ENCODE results near the gene LINC01488.
A peak's percentile ranks its signal among the peaks of the same experiment; 100 is the strongest.

The LINC01488 gene

DNA sequence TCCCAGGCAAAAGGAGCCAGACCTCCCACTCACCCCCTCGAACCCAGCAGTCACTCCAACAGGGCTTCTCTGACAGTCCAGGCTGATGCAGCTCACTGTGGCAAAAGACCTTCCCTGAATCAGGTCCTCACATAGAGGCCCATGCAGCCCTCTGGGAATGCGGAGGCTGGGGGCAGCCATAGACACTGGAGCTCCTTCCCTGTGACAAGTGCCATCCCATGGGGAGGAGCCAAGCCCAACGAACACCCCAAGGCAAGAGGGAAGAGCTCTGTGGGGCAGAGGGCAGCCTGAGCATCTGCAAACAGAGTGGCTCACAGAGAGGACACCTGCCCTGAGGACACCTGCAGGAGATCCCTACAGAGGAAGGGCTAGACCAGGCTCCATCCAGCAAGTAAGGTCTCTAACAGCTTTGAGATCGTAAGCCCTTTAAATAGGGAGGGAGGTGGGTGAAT is at the start of gene LINC01488:
Gene LINC01488 (plus strand): TSS at position 271 of the 452 bp plus-strand sequence.
- no peak for DNase-seq

DNA sequence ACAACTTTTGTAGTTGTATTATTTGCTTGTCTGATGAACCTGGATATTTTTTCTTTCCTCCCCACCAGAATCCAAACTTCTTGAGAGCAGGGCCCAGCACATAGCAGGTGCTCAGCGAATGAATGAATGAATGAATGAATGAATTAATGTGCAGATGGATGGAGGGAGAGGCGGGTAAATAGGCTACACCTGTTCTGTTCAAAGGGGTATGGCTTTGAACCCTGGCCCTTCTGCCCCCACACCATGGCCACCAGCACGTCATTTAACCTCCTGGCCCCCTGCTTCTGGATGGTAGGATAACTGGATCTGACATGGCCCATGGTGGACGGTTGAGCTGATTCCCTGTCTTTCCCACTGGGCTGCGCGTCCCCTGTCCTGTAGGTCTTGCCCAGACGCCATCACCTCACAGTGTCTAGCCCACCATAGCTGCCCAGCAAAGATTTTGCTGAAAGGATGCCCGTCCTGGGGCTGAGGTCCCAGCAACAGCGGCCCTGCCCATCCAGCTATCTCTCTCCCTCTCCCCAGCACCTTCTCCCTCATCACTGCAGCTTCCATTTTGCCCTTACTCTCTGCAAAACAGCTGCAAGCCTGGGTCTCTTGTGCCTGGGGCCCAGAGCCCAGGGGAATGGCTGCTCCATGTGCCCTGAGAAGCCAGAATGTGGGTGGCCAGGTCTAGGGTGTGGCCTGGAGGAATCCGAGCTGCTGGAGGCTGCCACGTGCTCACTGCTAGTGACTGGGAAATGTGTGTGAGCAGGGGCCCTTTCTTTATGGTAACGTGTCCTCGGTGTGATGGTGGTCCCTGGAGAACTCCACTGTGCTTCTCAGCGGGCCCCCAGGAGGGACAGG is 49.3 kb upstream of the LINC01488 start:
- no peak for DNase-seq

DNA sequence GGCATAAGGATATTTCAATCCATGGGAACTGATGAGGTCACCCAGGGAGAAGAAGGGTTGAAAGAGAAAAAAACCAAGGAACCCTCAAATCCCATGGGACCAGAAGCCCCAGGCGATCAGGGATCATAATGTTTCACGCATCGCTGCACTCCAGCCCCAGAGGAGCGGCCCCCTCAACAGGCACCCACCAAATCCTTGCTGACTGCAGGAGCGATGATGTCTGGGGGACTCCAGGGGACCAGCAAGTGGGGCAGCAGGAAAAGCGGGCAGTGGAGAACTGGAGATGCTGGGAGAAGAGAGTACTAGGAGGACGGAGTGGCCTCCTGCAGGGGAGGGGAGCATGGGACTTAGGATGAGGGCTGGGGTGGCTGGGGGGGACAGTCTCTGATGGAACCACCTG is 47.7 kb upstream of the LINC01488 start:
- DNase-seq, result no peak

DNA sequence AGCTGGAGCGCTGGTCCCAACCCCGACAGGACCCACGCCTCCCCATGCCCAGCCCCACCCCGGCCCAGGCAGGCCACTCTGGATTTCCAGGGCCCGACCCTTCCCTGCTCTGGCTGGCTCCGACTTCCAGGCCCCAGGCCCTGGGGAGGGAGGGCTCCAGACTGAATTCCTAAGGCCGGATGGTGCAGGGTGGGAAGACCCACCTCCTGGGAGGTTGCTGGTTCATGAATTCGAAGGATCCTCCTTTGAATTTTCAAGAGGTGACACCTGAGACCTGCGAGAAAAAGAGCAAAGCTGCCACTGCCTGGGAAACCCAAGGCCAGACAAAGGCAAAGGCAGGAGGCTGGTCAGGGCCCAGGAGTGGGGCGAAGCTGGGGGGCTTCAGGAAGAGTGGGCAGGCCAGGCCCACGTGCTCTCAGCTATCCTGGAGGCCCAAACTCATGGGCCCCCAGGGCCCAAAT is 47.0 kb upstream of the LINC01488 start:
- DNase-seq, result no peak

DNA sequence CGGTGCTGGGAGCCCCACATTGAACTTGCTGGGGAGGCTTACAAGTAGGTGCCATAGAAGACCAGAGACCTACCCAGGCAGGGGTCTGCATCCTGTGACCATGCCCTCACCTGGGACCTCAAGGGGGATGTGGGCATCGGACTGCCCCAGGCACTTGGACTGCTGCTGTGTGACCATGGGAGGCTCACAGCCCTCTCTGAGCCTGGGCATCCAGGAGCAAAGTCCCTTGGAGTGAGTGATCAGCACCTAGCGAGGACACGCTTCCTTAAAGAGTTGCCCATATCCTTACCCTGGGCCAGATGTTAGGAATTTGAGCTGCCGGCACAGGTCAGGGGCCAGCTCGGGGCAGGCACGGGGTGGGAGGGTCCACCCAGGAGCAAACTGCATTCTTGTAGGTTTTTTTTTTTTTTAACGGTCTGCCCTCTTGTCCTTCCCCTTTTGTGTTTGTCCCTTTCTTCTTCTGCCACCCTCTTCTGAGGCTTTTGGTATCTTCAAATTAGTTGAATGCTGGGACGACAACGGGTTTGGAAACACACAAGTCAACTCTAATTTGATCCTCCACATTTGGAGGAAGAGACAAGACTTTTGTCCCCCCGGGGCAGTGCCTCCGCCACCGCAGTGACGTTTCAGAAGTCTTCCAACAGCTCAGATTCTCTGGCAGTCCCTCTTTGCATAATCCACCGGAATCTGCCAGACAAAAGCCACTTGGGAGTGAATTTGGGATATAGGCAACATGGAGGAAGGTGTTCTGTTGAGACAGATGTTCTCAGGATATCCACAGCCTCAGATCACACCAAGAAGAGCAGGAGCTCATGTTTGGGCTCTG is 46.1 kb upstream of the LINC01488 start:
- DNase-seq, result no peak

DNA sequence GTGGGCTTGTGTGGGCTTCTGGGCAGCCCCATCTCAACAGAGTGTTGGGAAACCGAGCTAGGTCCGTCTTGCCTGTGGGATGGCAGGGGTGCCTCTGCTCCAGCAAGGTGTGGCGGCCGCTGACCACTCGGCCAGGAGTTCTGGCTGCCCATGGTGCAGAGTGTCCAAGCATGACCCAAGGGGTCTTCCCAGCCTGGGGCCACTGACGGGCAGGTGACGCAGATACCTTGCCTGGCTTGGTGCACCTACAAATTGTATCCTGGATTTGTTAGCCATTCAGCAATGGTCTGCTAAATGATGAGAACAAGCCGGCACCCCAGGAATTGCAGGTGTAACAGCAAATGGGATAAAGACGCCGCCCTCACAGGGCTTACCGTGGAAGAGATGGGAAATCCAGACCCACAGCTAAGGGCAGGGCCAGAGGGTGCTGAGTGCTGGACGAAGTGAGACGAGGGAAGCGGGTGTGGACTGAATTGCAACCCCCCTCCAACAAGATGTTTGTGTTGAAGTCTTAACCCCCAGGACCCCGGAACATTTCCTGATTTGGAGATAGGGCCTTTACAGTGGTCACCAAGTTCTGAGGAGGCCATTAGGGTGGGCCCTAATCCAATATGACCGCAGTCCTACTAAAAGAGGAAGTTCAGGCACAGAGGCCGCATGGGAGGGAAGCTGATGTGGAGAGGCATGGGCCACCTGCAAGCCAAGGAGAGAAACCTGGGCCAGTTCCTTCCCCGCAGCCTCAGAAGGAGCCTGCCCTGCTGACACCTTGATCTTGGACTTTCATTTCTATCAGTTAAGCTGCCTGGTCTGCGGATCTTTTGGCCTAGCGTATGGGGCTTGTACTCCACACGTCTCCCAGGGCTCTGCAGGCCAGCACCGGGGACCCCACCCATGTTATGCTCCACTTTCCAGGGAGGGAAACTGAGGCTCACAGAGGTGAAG is 45.2 kb upstream of the LINC01488 start:
- no peak for DNase-seq

DNA sequence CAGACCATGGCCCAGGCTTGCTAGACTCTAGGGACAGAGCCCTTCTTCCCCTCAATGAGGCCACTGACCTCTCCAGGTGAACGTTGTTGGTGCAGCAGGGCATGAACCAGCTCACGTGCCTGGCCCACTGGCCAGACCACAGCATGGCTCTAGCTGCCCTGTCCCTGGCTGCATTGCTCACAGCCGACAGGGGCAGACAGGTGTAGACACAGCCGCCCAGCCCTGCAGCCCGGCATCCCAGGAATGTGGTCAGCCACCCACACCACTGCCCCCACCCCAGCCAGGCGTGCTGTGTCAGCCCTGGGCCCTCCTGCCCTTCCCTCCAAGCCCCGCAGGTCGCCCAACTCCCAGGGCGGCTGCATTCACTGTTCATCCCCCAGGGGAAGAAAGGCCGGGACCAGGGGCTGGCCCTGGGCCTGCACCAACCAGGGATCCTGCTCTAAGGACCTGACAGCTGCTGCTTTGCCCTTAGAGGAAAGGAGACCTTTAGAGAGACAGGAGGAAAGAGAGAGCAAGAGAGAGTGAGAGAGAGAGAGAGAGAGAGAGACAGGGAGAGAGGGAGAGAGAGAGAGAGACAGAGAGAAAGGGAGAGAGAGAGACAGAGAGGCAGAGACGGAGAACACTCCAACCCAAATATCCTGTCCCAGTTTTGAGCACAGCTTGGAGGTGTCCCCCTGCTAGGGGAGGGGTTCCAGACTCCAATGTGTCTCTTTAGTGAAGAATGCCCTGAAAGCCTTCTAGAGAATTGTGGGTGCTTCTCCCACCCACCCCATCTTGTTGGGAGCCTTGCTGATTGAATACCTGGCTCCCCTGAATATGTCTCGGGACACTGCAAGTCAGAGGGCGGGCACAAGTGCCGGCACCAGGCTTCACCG is 44.2 kb upstream of the LINC01488 start:
- no peak for DNase-seq

DNA sequence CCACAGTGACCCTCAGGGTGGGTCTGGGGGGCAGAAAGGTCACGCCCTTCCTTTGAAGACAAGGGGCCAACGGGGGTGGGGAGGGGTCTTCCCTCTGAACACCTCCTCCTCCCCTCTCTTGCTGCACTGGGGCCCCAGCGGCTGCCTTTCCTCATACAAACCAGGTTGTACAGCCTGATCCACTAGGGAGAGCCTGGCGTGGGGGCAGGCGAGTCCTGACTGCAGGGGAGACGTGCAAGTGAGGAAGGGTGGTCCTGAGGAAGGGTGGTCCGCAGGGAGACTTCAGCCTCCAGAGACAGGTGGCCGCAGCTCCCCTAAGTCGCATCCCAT is 43.6 kb upstream of the LINC01488 start:
- no peak for DNase-seq

DNA sequence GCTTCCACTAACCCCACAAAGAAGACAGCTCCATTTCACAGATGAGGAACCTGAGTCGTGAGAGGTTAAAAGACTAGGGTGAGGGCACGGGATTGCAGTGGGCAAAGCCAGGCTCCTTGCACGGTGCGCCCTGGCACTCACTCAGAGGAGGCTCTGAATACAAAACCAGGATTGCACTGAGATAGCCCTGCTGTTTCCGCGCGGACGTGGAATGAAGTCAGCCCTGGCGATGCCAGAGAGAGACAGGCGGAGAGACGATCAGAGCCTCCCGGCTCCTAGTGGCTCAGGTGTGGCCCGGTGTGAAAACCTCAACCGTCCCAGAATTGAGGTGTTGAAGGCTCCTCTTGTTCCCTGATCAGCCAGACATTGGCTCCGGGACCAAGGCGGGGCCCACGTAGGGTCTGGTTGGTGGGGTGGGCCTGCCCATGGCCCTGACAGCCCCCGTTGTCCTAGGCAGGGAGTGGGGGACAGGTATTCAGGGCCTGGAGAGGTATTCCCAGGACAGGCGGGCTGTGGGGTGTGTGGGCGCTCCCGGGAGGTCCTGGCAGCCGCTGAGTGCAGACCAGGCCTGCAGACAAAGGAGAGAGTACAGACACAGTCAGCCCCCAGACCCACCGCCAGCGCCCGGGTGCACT is 43.1 kb upstream of the LINC01488 start:
- DNase-seq, result no peak

DNA sequence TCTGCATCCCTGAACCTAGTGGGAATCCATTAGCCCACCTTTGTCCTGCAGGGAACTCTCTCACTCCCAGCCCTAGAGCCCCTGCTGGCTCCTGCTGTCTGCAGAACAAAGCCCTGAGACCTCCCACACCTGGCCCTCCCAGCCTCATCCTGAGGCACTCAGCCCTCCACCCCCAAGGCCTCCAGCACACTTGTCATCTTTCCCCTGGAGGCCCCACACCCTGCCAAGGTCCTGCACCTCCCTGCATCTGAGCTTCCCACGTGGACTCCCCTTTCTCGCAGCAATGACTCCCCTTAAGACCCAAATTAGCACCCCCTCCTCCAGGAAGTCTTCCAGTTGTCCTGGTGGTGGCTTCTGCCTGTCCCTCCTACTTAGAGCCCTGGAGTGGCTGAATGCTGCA is 42.3 kb upstream of the LINC01488 start:
- DNase-seq, result no peak

DNA sequence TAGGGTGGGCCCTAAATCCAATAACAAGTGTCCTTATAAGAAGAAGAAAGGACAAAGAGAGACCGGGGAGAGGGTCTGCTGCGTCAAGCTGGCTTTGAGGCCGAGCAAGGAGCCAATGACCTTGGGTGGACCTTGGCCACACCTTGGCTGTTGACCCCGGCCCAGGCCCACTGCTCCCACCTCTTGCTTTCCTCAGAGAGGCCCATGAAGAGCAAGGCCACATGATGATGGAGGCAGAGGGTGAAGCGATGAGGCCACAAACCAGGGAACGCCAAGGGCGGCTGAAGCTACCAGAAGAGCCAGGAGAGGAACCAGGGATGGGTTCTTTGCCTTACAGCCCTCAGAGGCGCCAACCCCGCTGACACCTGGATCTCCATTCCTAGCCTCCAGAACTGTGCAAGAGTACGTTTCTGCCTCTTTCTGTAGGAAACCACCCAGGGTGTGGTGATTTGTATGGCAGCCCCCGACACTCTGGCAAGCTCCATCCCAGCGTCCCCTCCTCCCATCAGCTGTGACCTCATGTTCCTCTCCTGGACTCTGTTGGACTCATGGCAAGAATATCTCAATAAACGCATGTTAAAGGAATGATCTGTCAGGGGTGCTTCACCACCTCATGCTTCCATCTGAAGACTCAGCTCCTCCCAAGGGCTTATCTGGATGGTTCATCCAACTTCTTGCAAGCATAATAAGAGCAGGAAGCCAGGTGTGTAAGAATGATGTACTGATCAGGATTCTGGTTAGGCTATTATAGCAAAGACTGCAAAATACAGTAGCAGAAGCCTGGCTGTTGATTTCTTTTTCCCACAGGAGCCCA is 41.6 kb upstream of the LINC01488 start:
- no peak for DNase-seq

DNA sequence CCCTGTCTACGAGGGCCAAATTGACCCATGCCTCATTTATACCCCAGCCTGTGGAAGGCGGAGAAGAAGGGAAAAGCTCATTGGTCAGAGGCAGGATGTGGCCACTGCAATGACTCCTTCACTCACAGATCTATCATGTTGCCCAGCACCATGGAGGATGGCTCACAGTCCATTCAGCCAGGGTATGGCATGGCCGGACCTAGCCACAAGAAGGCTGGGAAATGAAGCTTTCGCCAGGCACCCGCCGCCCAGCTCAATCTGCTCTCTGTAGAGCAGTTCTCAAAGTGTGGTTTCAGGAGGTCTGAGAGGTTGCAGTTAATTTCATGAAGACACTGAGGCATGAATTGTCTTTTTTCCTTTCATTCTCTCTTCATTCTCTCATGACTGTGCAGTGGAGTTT is 40.6 kb upstream of the LINC01488 start:
- no peak for DNase-seq

DNA sequence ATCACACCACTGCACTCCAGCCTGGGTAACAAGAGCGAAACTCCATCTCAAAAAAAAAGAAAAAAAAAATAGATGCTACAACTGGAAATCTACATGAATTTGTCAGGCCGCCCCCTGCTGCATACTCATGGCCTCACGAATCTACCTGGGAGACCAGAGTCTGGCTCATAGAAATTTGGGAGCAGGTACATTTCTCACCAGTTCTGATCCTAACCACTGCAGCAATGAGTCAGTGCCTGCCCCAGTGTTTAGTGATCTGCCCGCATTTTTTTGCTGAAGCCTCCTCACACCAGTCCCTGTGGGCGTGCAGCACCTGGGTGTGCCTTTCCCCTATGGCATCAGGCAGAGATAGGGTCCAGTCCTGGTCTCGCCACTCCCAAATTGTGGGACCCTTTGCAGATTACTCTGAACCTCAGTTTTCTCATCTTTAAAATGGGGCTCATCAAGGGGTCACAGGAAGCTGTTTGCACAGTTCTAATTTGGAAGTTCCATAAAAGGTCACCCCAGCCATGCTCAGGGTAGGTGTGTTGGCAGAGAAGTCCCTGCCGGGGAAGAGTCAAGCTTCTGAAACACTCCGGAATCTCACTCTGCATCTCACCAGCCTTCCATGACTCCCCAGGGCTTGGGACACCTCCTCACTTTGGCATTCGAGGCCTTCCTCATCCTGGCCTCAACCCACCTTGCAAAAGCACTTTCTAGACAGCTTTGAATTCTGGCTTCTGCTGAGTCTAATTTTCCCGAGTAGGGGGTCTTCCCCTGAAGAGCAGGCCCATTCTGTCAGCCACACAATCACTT is 39.3 kb upstream of the LINC01488 start:
- no peak for DNase-seq

DNA sequence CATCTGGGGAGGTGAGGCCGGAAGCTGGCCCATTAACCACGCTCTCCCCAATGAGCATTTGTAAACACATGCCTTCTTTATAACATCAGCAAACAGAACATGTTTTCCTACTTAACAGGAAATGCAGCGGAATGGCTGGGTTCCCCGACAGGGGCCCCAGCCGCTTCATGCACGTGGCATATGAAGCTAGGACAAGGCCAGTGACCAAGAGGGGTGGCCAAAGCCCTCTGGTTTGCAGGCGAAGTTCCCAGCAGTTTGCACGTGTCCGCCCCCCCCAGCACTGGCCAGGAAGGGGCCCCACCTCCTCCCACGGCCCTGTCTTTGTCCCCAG is 38.7 kb upstream of the LINC01488 start:
- no peak for DNase-seq

DNA sequence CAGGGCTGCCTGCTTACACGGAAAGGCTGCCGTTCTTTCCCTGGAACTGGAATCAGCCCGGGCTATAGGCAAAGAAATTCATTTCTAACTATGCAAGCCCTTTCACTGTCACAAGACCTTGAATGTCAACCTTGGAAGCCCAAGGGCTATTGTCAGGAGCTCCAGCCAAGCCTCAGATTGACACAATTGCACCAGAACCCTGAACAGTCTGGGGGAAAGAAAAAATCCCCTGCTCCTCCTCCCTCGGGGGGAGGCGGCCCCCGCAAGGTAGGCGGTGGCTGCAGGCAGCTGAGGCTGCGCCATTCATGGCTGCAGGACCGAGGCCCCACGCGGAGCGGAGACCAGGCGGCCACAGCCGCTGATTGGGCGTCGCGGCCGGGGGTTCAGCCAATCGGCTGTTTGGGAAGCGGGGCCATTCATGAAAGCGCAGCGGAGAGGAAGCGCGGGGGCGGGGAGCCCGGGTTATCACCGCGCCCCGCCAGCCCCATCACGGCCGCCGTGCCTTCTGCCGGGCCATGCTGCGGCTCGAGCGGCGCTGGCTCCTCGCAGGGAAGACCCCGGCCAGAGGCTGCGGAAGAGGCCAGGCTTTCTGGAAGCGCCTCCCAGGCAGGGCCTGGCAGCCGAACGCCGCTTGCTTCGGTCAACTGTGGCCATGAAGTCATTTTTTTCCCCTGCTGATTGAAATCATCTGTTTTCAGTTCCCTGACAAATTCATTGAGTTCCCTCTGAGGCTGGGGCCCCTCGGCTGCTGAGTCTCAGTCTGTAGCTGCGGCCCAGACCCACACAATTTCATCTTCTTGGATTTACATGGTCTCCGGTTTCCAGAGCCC is 38.1 kb upstream of the LINC01488 start:
- peak; percentile 17 for DNase-seq

DNA sequence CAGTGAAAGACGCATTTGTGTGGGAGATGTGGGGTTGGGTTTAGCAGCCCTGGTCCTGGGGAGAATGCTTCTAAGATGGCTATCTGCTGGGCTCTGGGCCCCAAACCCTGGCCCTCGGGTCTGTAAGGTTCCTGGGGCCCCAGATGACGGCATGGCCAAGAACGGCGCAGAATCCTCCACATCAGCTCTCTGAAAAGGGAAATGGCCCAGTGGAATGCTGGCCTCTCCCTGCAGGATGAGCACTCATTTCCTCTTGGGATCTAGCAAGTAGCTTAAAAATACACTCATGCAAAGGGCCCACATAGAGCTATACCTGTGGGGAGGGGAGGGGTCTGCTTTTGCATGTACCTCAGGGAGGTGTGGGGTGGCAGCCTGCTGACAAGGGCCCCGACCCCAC is 37.5 kb upstream of the LINC01488 start:
- DNase-seq, result no peak

DNA sequence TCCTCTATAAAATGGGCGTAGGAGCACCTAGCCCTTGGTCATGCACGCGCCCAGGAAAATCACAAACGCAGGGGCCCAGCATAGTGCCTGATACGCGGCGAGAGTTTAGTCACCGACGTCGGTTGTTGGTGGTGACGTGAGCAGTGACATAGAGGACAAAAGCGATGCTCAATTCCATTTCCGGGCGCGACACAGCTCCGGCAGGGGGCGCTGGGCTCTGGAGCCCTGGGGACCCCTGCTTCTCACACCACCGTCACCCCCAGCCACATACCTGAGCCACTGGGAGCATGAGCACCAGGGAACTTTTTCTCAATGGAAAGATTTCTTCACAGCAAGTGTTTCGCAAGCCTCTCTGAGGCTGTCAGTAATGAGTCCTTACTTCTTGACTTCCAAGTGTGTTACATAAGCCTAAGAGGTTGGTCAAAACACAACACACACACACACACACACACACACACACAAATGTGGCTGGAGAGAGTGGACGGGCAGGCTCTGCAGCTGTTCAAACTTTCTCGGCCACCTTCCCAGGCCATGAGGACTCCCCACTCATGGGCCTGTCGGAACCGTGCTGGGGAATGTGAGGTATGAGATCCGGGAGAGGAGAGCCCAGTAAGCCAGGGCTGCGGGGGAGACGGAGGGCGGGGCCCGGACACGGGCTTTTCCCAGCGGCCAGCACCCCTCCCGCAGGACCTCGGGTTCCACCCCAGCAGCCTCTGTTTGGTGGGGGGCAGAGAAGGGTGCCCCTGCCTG is 36.9 kb upstream of the LINC01488 start:
- DNase-seq, result no peak

DNA sequence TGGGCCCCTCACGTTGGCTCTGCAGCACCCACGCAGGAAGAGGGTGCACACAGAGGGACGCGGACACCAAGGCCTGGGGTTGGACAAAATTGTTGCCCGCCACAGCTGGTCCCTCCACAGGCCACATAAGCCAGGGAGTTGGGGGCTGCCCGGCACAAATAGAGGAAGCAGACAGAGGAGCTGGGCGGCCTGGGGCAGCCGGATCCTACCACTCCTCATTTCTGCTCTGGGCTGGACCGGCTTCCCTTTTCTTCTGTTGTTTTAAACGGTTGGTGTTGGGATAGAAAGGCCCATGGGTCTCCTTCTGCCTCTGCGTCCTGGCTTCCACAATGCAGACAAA is 36.4 kb upstream of the LINC01488 start:
- DNase-seq, result no peak

All from NCI-H1436 (cell line).